Measurements from ENCODE around the gene CHRNG.
A peak's percentile ranks its signal among the peaks of the same experiment; 100 is the strongest.

Gene CHRNG

DNA sequence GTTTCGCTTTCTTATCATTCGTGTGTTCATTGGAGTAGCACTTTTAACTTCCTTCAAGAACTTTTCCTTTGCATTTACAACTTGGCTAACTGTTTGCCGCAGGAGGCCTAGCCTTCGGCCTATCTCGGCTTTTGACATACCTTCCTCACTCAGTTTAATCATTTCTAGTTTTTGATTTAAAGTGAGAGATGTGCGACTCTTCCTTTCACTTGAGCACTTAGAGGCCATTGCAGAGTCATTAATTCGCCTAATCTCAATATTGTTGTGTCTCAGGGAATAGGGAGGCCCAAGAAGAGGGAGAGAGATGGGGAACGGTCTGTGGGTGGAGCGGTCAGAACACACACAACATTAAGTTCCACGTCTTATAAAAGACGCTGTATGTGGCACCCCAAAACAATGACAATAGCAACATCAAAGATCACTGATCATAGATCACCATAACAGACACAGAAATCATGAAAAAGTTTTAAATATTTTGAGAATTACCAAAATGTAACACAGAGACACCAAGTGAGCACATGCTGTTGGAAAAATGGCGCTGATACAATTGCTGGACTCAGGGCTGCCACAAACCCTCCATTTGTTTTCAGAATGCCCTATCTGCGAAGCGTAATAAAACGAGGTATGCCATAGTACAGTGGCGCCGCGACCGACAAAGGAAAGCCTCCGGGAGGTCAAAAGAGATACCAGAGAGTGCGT is 10.3 kb downstream of the CHRNG start:
- Histone ChIP-seq H3K4me2 (peak overlapping the region; percentile 81 to 91 (median 85)), H3K4me3 (peak overlapping the region; percentile 67 to 83 (median 78)), H3K4me1 (peaks cover 37 to 84% (median 67%) of the 10 kb centered on the region in 10 experiments), H3K9ac (peak overlapping the region; percentile 95 to 99 (median 97)), H3K36me3 (peaks cover 24 to 73% (median 57%) of the 10 kb centered on the region in 11 experiments), H3K27me3 (no peaks in the 10 kb centered on the region), H3K27ac (peak overlapping the region; percentile 92 to 99 (median 97)), H3K9me3 (replicated peaks in 1 of 11) (peaks cover 7 to 29% (median 21%) of the 10 kb centered on the region in 11 experiments; a peak in 21 of 22 replicates), H4K20me1 (peaks cover 21 to 64% (median 53%) of the 10 kb centered on the region in 11 experiments)
- TF ChIP-seq Cebpa-rat (IDR thresholded peaks at IDR 0.05), result no peak

DNA sequence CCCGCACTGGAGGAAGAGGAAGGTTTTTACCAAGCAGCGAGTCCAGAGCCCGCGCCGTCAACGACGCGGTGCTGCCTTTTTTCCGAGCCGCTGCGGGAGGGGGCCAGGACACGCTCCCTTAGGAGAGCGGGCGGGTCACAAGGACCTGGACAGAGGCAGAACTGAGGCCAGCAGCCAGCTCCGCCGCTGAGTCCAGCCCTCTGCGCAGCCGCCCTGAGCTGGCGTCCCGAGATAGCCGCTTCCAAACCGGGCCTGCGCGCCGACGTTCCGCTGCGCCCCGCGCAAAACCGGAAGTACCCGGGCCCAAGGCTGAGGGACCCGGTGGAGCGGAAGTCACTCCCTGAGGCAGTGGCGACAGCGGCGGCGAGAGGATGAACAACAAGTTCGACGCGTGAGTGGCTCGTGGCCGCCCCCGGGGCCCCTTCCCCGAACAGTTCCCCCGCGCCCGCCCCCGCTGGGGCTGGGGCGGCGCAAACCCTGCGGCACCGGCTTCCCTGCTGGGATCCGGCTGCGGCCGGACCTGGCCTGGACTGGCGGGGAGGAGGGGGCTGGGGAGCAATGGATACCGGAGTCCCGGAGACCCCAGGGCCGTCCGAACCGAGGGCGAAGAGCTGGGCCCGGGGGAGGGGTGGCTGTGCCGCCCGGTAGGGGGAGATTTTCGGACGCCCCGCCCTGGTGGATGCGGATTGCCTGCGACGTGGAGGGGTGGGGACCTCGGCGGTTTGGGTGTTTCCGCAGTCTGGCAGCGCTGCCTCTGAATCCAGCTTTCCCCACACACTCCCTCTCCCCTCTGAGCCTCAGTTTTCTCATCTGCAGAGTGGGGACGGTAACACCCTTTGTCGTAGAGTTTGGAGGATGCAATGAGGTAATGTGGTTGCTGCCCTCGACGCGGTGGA is 11.1 kb downstream of the CHRNG start, which contains the start of the genes EIF4E2 and TIGD1:
TSS of gene EIF4E2 (plus strand) at position 336 of the 896 bp plus-strand sequence. CDS start at position 372, 36 bp downstream.
TSS of gene TIGD1 (minus strand) at position 204 of the 896 bp plus-strand sequence. CDS start 675 bp downstream, outside the sequence.
- Histone ChIP-seq H3K9me3 (replicated peaks in 1 of 11) (peaks cover 7 to 29% (median 21%) of the 10 kb centered on the region in 11 experiments; a peak in 21 of 22 replicates), H3K36me3 (peaks cover 27 to 73% (median 59%) of the 10 kb centered on the region in 11 experiments), H3K4me1 (peaks cover 34 to 86% (median 62%) of the 10 kb centered on the region in 10 experiments), H3K4me3 (peak within 1 kb of the TSS; percentile 67 to 83 (median 78)), H3K4me2 (peak within 1 kb of the TSS; percentile 81 to 97 (median 85)), H4K20me1 (peaks cover 24 to 64% (median 53%) of the 10 kb centered on the region in 11 experiments), H3K27ac (peak within 1 kb of the TSS; percentile 92 to 99 (median 97)), H3K27me3 (no peaks in the 10 kb centered on the region), H3K9ac (peak within 1 kb of the TSS; percentile 95 to 99 (median 97))
- TF ChIP-seq Cebpa-rat (IDR thresholded peaks at IDR 0.05), result no peak

DNA sequence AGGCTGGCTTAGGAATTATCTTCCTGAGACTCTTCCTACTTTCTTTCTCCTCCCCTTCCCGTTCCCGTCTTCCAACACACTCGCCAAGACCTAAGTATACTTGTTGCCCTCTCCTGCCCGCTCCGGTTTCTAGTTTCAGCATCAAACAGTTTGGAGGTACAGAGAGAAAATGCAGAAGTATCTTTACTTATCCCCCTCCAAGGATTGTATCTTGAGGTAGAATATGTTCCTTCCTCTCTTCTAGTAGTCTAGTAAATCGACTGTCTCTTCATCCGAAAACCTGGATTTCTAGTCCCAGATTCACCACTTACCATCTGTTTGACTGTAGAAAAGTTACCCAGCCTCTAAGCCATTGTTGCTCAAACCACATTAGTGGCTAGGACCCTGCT is 11.8 kb downstream of the CHRNG start:
- no peak for TF ChIP-seq Cebpa-rat (IDR thresholded peaks at IDR 0.05)
- Histone ChIP-seq H3K4me3 (peak overlapping the region; percentile 67 to 83 (median 78)), H3K4me2 (peak overlapping the region; percentile 81 to 97 (median 85)), H3K27me3 (no peaks in the 10 kb centered on the region), H3K36me3 (peaks cover 34 to 74% (median 61%) of the 10 kb centered on the region in 11 experiments), H3K27ac (peak overlapping the region; percentile 92 to 99 (median 97)), H3K9me3 (replicated peaks in 1 of 11) (peaks cover 7 to 29% (median 21%) of the 10 kb centered on the region in 11 experiments; a peak in 21 of 22 replicates), H3K9ac (peak overlapping the region; percentile 95 to 99 (median 97)), H3K4me1 (peaks cover 27 to 81% (median 55%) of the 10 kb centered on the region in 10 experiments), H4K20me1 (peaks cover 26 to 64% (median 53%) of the 10 kb centered on the region in 11 experiments; a peak in 18 of 22 replicates)

DNA sequence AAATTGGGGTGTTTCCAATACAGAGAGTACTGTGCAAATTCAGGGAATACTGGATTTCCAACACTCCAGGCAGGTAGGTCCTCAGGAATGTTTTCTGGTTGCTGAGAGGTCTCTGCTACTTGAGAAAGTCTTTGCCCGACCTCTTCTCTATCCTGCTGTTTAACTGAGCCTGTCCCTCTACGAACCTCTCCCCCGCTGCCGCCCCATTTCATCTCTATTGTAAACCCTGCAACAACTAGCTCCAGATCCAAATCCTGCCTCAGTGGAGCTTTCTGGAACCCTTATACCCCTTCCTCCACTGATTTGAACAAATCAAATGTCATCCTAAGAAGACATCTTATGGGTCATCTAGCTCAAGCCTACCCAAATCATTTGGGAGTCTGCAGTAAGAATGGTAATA is 12.3 kb downstream of the CHRNG start:
- peak overlapping the region; percentile 81 to 97 (median 85) for H3K4me2 ChIP-seq
- H3K4me3 ChIP-seq, result peak overlapping the region; percentile 67 to 83 (median 78)
- peaks cover 31 to 64% (median 54%) of the 10 kb centered on the region in 11 experiments; a peak in 18 of 22 replicates for H4K20me1 ChIP-seq
- no peak for TF ChIP-seq Cebpa-rat (IDR thresholded peaks at IDR 0.05)
- H3K27ac ChIP-seq, result peak overlapping the region in 8 of 11 experiments; percentile 96 to 99 (median 97); a peak in 12 of 22 replicates
- H3K27me3 ChIP-seq, result no peaks in the 10 kb centered on the region
- peaks cover 22 to 76% (median 50%) of the 10 kb centered on the region in 10 experiments for H3K4me1 ChIP-seq
- peak overlapping the region; percentile 95 to 99 (median 97) for H3K9ac ChIP-seq
- H3K9me3 ChIP-seq (replicated peaks in 1 of 11), result peaks cover 7 to 28% (median 21%) of the 10 kb centered on the region in 11 experiments; a peak in 21 of 22 replicates
- peaks cover 38 to 74% (median 63%) of the 10 kb centered on the region in 11 experiments for H3K36me3 ChIP-seq

DNA sequence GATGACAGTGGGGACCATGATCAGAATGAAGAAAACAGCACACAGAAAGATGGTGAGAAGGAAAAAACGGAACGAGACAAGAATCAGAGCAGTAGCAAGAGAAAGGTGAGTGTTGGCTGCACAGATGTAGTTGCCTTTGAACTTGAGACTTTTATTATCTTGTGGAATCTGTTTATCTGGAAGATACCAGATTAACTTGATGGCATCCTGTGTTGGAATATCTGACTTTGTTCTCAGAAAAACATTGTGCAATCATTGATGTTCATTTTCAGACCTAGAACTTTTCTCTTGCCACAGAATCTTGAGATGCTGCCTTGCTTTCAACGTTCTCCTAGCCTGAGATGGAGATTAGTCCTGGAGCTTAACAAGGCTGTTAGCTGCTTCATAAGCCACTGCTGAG is 16.9 kb downstream of the CHRNG start:
- no peak overlapping the region for H3K27ac ChIP-seq
- H3K9me3 ChIP-seq (replicated peaks in 1 of 11), result no peaks in the 10 kb centered on the region
- peaks cover 31 to 86% (median 59%) of the 10 kb centered on the region in 11 experiments; a peak in 19 of 22 replicates for H4K20me1 ChIP-seq
- H3K4me2 ChIP-seq, result no peak overlapping the region
- peaks cover 10 to 43% (median 26%) of the 10 kb centered on the region in 10 experiments for H3K4me1 ChIP-seq
- TF ChIP-seq Cebpa-rat (IDR thresholded peaks at IDR 0.05), result peak in 4 of 11 experiments; percentile 12 to 47 (median 34); a peak in 4 of 22 replicates
- H3K9ac ChIP-seq, result no peak overlapping the region
- H3K4me3 ChIP-seq, result no peak overlapping the region
- no peaks in the 10 kb centered on the region for H3K27me3 ChIP-seq
- peaks cover 71 to 95% (median 88%) of the 10 kb centered on the region in 11 experiments for H3K36me3 ChIP-seq

DNA sequence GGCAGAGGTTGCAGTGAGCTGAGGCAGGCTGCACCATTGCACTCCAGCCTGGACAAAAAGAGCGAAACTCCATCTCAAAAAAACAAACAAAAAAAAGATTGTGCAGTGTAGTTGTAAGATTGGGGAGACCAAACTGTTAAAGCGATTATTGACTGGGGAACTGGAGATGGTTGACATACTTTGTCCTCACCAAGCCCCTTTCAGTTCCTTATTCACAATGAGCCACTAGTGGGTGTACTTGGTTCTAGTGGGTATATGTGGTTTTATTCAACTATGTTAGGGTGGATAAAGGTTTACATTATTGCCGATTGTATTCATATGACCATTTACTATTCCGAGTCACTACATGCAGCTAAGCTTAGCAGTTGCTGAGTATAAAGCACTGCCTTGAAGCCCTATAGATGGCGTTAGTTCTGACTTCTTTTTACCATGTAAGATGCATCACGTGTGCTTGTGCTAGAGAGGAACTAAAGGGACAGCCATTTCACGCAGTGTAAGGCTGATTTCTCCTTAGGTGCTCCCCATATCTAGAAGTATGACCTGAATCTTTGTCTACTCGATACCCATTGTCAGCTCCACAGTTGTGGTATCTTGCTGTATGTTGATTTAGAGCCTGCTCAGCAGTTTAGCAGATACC is 23.1 kb downstream of the CHRNG start:
- H4K20me1 ChIP-seq, result peaks cover 0 to 59% (median 5%) of the 10 kb centered on the region in 11 experiments; a peak in 12 of 22 replicates
- H3K4me1 ChIP-seq, result peaks cover 0 to 7% (median 0%) of the 10 kb centered on the region in 10 experiments; a peak in 5 of 20 replicates
- H3K4me2 ChIP-seq, result no peak overlapping the region
- H3K4me3 ChIP-seq, result no peak overlapping the region
- TF ChIP-seq Cebpa-rat (IDR thresholded peaks at IDR 0.05), result no peak
- H3K27ac ChIP-seq, result no peak overlapping the region
- H3K36me3 ChIP-seq, result peaks cover 93 to 100% (median 97%) of the 10 kb centered on the region in 11 experiments
- H3K9ac ChIP-seq, result no peak overlapping the region
- H3K27me3 ChIP-seq, result no peaks in the 10 kb centered on the region
- H3K9me3 ChIP-seq (replicated peaks in 1 of 11), result no peaks in the 10 kb centered on the region

DNA sequence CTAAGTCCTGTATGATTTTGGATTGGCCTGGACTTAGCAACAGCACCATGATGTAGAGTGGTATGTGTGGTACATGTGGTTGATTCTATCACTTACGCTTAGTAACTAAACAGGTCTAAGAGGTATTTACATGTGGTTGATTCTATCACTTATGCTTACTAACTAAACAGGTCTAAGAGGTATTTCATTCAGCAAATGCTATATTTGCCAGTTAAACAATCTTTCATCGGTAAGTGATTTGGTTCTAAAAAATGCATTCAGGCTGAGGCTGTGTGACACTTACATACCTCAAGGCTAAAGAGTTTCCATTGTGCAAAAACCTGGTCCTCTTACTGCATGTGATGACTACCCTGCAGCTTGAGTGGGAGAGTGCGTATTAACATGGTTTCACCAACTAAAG is 24.1 kb downstream of the CHRNG start:
- H3K36me3 ChIP-seq, result peaks cover 93 to 100% (median 97%) of the 10 kb centered on the region in 11 experiments
- H3K4me3 ChIP-seq, result no peak overlapping the region

DNA sequence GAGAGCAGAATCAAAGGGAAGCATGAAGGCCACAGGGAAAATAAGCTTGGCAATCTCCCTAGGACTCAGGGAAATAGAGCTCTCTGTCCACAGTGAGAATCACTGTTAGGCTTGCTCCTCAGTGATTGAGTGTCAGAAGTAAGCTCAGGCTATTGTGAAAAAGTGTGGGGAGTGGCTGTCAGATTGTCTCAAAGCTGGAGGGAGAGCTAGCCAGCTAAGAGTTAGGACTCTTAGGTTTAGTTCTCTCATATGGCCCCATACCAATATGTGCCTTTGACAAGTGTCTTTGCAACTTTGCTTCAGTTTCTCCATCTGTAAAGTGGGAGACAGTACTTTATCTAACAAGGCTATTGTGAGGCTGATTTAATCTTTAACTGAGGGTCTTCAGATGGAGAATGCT is 28.2 kb downstream of the CHRNG start:
- H3K9me3 ChIP-seq (replicated peaks in 1 of 11), result no peaks in the 10 kb centered on the region
- H3K4me1 ChIP-seq, result peaks cover 0 to 22% (median 0%) of the 10 kb centered on the region in 10 experiments; a peak in 7 of 20 replicates
- no peaks in the 10 kb centered on the region for H3K27me3 ChIP-seq
- no peak for TF ChIP-seq Cebpa-rat (IDR thresholded peaks at IDR 0.05)
- H3K4me2 ChIP-seq, result peak overlapping the region in 2 of 11 experiments; percentile 19 to 54; a peak in 5 of 22 replicates
- peaks cover 95 to 100% (median 100%) of the 10 kb centered on the region in 11 experiments for H3K36me3 ChIP-seq
- no peak overlapping the region for H3K9ac ChIP-seq
- peaks cover 0 to 50% (median 5%) of the 10 kb centered on the region in 11 experiments; a peak in 8 of 22 replicates for H4K20me1 ChIP-seq
- H3K4me3 ChIP-seq, result no peak overlapping the region
- H3K27ac ChIP-seq, result peak overlapping the region in 1 of 11 experiments; percentile 16; a peak in 1 of 22 replicates

More for the DNA sequence above, 24.1 kb downstream of the CHRNG start:
- Histone ChIP-seq H3K4me1 (peaks cover 0 to 17% (median 0%) of the 10 kb centered on the region in 10 experiments; a peak in 7 of 20 replicates), H3K9ac (no peak overlapping the region), H3K9me3 (replicated peaks in 1 of 11) (no peaks in the 10 kb centered on the region), H3K27ac (no peak overlapping the region), H4K20me1 (peaks cover 0 to 61% (median 4%) of the 10 kb centered on the region in 11 experiments; a peak in 8 of 22 replicates), H3K4me2 (no peak overlapping the region), H3K27me3 (no peaks in the 10 kb centered on the region)
- no peak for TF ChIP-seq Cebpa-rat (IDR thresholded peaks at IDR 0.05)

All from BLaER1 treated with 17β-estradiol and CSF1 and Interleukin-3, amounts not matched to agents 10 nM and 100 nM (cell line).